HS-27A (cell line): ENCODE results near the gene NT5C3A.
A peak's percentile ranks its signal among the peaks of the same experiment; 100 is the strongest.
"Not testable (repeated sequence)": the region's sequence is repeated elsewhere in the genome, so short reads cannot be mapped to it uniquely, and the experiment has no call there.

ENCODE experiments used
- DNase-seq: peaks from one replicate; pipeline ENCODE4 v3.0.0-alpha.2; 2012; ENCODE audit warnings: low read depth, missing footprints

Gene NT5C3A

DNA sequence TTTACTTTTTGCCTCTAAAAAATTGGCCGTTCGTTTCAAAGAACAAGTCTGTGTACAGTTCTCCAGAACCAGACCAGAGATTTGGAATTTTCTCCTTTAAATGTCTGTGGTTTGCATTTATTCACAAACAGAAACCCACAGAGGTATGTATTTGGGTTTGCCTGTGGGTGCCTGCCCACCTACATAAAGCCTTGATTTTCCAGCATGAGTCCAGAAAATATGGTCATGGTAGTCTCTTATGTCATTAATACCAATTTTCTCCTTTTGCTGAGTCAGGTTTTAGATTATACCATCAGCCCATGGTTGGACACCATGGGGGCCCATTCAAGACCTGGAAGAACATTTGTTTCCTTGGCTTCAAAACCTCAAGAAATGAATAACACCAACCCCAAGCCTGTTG is 82.7 kb downstream of the NT5C3A start:
- DNase-seq, result not testable (repeated sequence)

DNA sequence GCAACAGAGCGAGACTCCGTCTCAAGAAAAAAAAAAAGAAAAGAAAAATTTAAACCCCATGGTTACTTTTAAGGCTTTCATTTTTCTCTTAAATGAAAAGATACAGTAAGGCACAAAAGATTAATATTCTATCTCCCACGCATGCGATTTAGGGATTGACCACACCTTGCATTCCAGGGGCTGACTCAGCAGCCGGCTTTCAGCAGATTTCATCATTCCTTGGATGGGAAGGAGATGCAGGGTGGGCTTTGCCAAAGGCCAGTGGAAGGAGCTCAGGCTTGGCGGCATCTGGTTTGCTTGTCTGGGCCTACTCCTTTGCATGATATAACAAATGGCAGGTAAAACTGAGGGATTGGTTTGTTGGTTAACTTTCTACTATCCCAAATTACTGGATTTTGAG is 83.3 kb downstream of the NT5C3A start:
- peak; percentile 51 for DNase-seq

DNA sequence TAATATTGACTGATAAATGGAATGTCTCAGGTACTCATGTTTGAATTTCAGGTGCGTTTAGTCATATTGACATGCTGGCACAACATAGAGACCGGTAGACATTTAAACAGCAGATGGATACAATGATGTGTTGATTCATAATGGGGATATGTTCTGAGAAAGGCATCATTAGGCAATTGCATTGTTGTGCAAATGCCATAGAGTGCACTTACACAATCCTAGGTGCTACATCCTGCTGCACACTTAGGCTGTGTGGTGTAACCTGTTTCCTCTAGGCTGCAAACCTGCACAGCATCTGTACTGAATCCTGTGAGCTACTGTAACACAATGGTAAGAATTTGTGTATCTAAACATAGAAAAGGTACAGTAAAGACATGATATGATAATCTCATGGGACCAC is 85.4 kb downstream of the NT5C3A start:
- DNase-seq, result not testable (repeated sequence)

DNA sequence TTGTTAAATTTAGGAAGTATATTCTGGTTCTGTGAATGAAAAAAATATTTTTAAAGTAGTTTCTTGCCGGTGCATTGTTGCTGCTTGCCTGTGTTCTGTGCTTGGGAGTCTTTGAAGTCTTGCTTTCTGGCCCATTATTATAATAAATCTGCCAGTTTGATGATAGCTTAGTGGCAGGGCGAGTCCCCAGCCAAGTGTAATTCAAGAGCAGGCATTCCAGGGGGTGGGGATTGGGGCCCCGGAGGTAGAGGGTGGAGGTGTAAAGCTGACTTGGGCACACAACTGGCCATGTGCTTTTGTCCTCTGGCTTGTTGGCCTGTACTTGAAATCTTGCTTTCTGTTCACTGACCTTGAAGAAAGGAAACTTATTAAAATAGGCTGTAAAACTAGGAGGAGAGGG is 90.6 kb downstream of the NT5C3A start:
- DNase-seq, result not testable (repeated sequence)

DNA sequence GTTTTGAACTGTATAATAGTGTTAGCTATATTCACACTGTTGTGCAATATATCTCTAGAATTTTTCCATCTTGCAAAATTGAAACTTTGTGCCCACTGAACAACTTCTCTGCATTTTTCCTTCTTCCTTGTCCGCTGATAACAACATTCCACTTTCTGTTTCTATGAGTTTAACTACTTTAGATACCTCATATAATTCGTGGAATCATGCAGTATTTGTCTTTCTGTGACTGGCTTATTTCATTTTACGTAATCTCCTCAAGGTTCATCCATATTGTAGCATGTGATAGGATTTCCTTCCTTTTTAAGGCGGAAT is 95.4 kb downstream of the NT5C3A start:
- DNase-seq, result not testable (repeated sequence)

DNA sequence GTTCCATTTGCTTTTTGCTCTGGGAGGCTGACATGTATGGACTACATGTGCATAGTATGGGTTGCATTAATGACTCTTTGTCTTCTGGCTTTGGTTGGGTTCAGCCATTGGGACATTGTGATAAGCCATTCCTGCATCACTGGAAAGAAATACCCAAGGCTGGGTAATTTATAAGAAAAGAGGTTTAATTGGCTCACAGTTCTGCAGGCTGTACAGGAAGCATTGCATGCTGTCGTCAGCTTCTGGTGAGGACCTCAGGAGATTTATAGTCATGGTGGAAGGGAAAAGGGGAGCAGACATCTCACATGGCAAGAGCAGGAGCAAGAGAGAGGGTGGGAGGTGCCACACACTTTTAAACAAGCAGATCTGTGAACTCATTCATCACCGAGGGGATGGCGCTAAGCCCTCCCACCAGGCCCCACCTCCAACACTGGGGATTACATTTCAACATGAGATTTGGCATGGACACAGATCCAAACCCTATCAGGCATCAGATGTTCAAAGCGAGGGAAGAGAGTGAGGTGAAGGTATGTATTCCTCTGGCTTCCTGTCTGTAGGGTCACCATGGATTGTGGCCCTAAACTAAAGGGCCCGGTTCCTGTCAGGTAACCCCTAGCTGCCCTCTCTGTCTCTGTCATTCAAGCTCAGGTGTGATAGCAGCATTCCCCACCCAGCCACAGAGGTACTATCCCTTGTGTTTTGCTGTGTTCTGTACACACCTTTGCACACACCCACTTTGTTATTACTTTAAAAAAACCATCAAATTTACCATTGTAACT is 95.9 kb downstream of the NT5C3A start:
- DNase-seq, result not testable (repeated sequence)

DNA sequence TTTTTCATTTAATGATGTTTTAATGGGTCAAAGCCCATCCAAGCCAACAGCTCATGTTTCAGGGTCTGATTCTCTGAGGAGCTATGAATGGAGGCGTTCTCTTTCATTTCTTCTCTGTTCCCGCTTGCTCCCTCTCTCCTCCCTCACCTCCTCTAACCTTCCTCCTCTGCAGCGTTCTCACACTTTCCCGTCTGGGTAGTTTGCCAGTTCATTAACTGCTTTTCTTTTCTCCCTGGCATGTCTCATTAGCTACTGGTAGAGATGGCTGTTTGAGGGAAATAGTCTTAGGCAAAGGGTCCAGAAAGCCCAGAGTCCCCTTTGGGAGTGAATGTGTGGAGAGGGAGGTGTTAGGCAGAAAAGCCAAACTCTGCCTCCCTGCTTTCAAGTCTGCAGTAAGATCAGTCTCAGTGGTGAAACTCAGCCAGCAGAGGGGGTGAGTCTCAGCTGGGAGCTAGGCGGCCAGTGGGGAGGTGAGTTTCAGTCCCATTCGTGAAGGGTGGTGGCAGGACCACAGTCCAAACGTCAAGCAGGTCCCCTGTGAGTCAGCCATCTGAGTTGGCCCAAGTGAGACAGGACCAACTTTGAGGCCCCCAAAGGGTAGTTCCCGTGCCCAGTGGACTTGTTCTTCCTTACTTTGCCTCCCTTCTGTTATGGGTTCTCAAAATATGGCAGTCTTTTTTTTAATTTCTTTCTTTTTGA is 98.0 kb downstream of the NT5C3A start:
- DNase-seq, result not testable (repeated sequence)
